ENCODE results near the gene VWA8.

DNA sequence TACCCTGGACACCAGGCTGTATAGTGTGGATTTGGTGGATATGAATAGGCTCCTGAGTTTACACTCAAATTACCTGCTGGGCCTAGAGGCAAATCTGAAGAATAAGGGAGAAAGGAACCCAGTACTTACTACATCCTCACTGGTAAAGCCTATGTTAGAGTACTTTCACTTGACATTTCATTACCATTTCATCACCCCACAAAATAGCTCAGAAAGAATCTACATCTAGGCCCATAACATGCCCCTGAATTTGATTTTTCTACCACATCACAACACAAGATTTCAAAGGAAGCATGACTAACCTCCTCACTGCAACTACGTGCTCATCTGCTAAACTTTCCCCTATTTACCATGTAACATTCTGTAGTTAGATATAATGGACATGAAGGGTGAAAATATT, 43.3 kb downstream of the VWA8 start:
- TF ChIP-seq CTCF (IDR thresholded peaks at IDR 0.05; ENCODE audit: low read depth, low read length): no peak
- TF ChIP-seq EZH2phosphoT487 (IDR thresholded peaks at IDR 0.05; ENCODE audit: low read depth): no peak

Data from OCI-LY3 (cell line).